ENCODE results near the gene TTC6.

- no peak for TF ChIP-seq CTCF (optimal IDR thresholded peaks at IDR 0.05 in 1 of 3, IDR thresholded peaks at IDR 0.05 in 1 of 3, conservative IDR thresholded peaks at IDR 0.05 in 1 of 3; ENCODE audit: extremely low read depth in 1 of 3, insufficient read depth in 2 of 3, low read length in 3 of 3)
- peak; percentile 35 for TF ChIP-seq EZH2 (IDR thresholded peaks at IDR 0.05; ENCODE audit: low read length)
These were observed 2.7 kb downstream of the TTC6 start for GRCh38 chr14:37597914-37598746.

Data from keratinocyte (primary cell).